Activated B cell treated with CpG ODN at 0.5 μM for 24 hours (primary cell): ENCODE data around the gene TEX29. TPM values are rescaled to one million over a fixed set of nuclear protein-coding genes. Genes with fewer than 3 reads are reported as not detected.

Source experiments
- ATAC-seq: fragments of 200-7000 bp; cut with Tn5 transposase; one replicate; pipeline ENCODE4 v1.10.0; 2021; ENCODE audit warnings: low read depth, mild to moderate bottlenecking, moderate library complexity
- CTCF ChIA-PET: fragments of 350-600 bp; sonication (Branson Sonifier 250); formaldehyde crosslinking; loops from one replicate; lab custom pipeline; 2021; ENCODE audit warnings: antibody characterized with exemption; lab: Charles Lee
- POLR2A ChIA-PET: fragments of 350-600 bp; sonication (Branson Sonifier 250); formaldehyde crosslinking; loops from one replicate; lab custom pipeline; 2021; ENCODE audit warnings: antibody characterized with exemption; lab: Charles Lee
- DNase-seq: peaks from one replicate; pipeline ENCODE4 v3.0.0; 2022
- H3K27ac Mint-ChIP-seq: one replicate; pipeline ENCODE4 v1.8.0; 2020; ENCODE audit warnings: mixed read lengths
- H3K27me3 Mint-ChIP-seq: one replicate; pipeline ENCODE4 v1.8.0; 2021; ENCODE audit warnings: mixed read lengths
- H3K36me3 Mint-ChIP-seq: one replicate; pipeline ENCODE4 v1.8.0; 2021; ENCODE audit warnings: low read depth, mixed read lengths
- H3K4me1 Mint-ChIP-seq: one replicate; pipeline ENCODE4 v1.8.0; 2021; ENCODE audit warnings: mixed read lengths
- H3K4me3 Mint-ChIP-seq: one replicate; pipeline ENCODE4 v1.8.0; 2020; ENCODE audit warnings: mild to moderate bottlenecking, mixed read lengths
- H3K9me3 Mint-ChIP-seq: one replicate; pipeline ENCODE4 v1.8.0; 2020; ENCODE audit warnings: mixed read lengths
- intact Hi-C: fragments of 100-400 bp; cut with micrococcal nuclease; formaldehyde crosslinking; loops from one replicate; pipeline ENCODE4 v1.15.1; 2024
- total RNA-seq: library from RNA; stranded (reverse); gene quantifications from 2 replicates; pipeline ENCODE4 v1.2.3, GENCODE V29; 2022
- TF ChIP-seq, protein P1 (sequence below): fragments of 200-600 bp; IDR thresholded peaks from one replicate; pipeline ENCODE4 v1.8.0; 2022; ENCODE audit warnings: antibody characterized with exemption, mild to moderate bottlenecking

The TEX29 gene
- total RNA-seq, 1 donor from 2014 or later, result 0.35 TPM

DNA sequence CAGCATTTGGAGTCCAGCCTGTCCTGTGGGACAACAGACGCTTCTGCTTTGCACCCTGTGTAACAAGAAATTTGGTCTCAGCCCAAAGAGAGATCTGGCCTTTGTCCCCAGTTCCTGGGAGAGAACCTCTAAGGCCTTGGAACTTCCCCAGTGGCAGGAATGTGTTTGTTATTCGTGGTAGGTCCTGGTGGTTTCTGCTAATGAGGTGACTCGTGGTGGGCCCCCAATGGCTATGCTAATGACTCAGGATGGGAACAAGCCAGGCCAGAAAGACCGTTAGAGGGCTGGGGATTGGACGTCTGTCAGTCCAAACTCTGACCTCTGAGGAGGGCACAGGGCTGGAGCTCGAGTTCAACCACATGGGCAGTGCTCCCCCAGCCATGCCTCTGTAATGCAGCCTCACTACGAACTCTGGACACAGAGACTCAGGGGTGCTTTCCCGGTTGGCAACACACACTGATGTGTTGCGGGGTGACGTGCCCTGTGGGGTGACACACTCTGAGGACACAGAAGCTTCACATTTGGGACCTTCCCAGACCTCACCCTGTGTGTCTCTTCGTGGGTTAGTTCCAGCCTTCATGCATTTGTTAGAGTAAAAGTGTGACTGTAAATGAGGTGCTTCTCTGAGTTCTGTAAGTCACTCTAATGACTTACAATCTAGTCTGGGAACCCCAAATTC, 38.9 kb downstream of the TEX29 start:
- Mint-ChIP-seq H3K9me3 (no peaks in the 10 kb centered on the region), H3K4me1 (no peaks in the 10 kb centered on the region), H3K27ac (no peak overlapping the region), H3K4me3 (no peak overlapping the region), H3K36me3 (no peaks in the 10 kb centered on the region), H3K27me3 (no peaks in the 10 kb centered on the region)
- no peak for ATAC-seq
- POLR2A ChIA-PET, result no interaction called here
- DNase-seq, result no peak
- TF ChIP-seq, protein P1, sequence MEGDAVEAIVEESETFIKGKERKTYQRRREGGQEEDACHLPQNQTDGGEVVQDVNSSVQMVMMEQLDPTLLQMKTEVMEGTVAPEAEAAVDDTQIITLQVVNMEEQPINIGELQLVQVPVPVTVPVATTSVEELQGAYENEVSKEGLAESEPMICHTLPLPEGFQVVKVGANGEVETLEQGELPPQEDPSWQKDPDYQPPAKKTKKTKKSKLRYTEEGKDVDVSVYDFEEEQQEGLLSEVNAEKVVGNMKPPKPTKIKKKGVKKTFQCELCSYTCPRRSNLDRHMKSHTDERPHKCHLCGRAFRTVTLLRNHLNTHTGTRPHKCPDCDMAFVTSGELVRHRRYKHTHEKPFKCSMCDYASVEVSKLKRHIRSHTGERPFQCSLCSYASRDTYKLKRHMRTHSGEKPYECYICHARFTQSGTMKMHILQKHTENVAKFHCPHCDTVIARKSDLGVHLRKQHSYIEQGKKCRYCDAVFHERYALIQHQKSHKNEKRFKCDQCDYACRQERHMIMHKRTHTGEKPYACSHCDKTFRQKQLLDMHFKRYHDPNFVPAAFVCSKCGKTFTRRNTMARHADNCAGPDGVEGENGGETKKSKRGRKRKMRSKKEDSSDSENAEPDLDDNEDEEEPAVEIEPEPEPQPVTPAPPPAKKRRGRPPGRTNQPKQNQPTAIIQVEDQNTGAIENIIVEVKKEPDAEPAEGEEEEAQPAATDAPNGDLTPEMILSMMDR, result no peak
- intact Hi-C loops, result no loop called here
- CTCF ChIA-PET, result no interaction called here

DNA sequence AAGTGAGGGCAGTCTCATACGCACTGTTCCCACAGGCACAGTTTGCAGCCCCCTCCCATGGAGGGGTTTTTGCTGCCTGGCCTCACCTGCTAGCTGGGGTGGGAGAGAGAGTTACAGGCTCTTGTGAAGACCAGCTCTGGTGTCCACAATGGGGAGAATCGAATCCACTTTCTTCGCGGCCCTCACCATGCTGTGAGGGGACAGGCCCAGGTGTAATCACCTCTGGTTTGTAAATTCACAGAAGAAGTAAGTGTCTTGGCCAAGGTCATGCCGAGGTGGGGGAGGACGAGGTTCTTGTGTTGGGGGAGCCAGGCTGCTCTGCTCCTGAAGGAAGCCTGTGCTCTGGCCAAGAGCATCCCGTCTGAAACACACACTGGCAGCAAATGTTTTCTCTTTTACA, 39.5 kb downstream of the TEX29 start:
- Mint-ChIP-seq H3K4me3 (no peak overlapping the region), H3K9me3 (no peaks in the 10 kb centered on the region), H3K4me1 (no peaks in the 10 kb centered on the region), H3K27me3 (no peaks in the 10 kb centered on the region), H3K36me3 (no peaks in the 10 kb centered on the region), H3K27ac (no peak overlapping the region)
- TF ChIP-seq, protein P1, result no peak
- intact Hi-C loops, result no loop called here
- no peak for DNase-seq
- CTCF ChIA-PET, result no interaction called here
- POLR2A ChIA-PET, result no interaction called here
- no peak for ATAC-seq

DNA sequence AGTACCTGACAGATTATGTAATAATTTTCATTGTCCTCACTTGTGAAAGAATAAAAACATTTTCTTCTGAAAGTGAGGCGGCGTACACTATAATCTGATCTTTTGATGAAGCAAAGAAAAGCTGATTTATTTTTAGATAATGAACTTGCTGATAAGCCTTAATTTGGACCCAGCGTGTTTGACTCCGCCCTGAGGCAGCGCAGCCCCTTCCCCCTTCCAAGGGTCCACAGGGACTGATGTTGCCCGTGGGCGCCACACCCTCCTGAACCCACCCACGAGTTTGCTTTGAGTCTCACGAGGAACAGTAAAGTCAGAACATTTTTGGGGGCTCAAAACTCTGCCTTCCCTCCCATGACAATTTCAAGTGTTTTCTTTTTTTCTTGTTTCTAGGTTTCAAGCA, 40.0 kb downstream of the TEX29 start:
- POLR2A ChIA-PET, result no interaction called here
- H3K4me3 Mint-ChIP-seq, result no peak overlapping the region
- no peak for ATAC-seq

DNA sequence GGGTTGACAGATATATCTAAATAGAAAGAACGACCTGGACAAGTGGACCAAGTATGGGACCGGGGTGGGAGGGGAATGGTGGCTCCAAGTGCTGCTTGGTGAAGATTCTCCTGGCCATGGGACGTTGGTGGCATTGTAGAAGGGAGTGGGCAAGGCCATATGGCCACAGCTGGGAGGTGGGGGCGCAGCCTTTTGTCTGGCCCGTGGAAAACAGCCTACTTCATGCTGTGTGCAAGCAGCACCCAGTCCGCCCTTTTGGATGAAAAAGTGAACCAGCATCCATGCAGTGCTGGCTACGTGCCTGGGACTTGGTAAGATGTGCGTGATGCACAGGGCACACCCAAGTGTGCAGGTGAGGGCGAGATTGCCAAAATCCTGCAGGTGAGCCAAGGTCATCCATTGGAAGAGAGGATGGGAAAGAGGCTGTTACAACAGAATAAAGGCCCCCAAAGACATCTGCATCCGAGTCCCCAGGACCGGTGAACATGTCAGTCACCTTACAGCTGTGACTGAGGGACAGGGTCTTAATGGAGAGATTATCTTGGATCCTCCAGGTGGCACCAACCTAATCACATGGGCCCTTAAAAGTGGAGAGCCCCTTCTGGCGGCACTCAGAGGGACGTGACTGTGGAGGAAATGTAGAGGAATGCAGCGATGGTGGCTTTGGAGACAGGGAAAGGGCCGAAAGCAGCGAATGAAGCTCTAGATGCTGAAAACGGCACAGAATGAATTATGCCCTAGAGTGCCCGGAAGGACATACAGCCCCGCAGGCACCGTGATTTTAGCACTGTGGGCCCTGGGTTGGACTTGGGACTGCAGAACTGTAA, 40.8 kb downstream of the TEX29 start:
- H3K4me1 Mint-ChIP-seq, result no peaks in the 10 kb centered on the region
- ChIA-PET CTCF (no interaction called here), POLR2A (no interaction called here)
- H3K27me3 Mint-ChIP-seq, result peaks cover 5% of the 10 kb centered on the region
- no peaks in the 10 kb centered on the region for H3K36me3 Mint-ChIP-seq
- intact Hi-C loops, result no loop called here
- ATAC-seq, result no peak
- TF ChIP-seq, protein P1, result no peak
- no peak overlapping the region for H3K4me3 Mint-ChIP-seq
- no peaks in the 10 kb centered on the region for H3K9me3 Mint-ChIP-seq
- DNase-seq, result no peak
- no peak overlapping the region for H3K27ac Mint-ChIP-seq

More for the DNA sequence above, 40.0 kb downstream of the TEX29 start:
- Mint-ChIP-seq H3K9me3 (no peaks in the 10 kb centered on the region), H3K27ac (no peak overlapping the region), H3K27me3 (no peaks in the 10 kb centered on the region), H3K36me3 (no peaks in the 10 kb centered on the region), H3K4me1 (no peaks in the 10 kb centered on the region)
- intact Hi-C loops, result no loop called here
- TF ChIP-seq, protein P1, result no peak
- CTCF ChIA-PET, result no interaction called here
- DNase-seq, result no peak

DNA sequence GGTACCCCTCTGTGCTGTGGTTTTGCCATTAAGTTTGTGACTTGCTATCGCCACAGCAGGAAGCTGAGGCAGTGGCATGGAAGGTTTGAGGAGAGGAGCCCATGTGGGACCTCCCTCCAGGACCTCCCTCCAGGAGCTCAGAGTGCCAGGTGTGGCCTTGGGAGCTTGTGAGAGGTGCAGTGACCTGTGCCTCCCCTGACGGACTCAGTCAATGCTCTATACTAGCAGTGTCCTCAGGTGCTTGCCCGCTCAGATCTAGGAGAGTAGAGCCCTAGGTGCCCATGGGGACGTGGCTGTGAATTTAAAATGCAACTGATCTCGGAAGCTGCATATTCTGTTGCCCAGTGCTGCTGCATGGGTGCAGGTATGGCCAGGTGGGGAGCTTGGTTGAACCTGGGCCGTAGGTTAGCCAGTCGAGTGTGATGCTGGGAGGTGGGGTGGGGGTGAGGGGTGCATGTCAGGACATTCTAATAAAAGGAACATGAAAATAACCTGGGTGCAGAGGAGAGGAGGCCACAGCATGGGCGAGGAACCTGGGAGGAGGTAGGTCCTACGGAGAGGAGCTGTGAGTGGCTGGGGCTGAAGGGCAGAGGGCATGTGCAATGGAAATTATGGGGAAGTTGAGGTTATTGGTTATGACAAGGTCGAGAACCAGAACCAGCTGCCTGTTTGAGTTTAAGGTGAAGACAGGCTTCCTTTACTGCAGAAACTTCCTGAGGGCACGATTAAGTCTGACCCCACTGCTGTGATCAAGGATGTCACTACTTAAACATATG, 41.6 kb downstream of the TEX29 start:
- H3K27ac Mint-ChIP-seq, result no peak overlapping the region
- POLR2A ChIA-PET, result no interaction called here

More for the DNA sequence above, 41.6 kb downstream of the TEX29 start:
- Mint-ChIP-seq H3K4me1 (no peaks in the 10 kb centered on the region), H3K36me3 (no peaks in the 10 kb centered on the region), H3K9me3 (no peaks in the 10 kb centered on the region), H3K27me3 (peaks cover 5% of the 10 kb centered on the region), H3K4me3 (no peak overlapping the region)
- TF ChIP-seq, protein P1, result no peak
- DNase-seq (no peak), ATAC-seq (no peak)
- intact Hi-C loops, result no loop called here
- CTCF ChIA-PET, result no interaction called here
